HT1080 (cell line): ENCODE measurements around the gene STX8. TPM values are rescaled to one million over a fixed set of nuclear protein-coding genes. Genes with fewer than 3 reads are reported as not detected.
"Not testable (repeated sequence)": the region's sequence is repeated elsewhere in the genome, so short reads cannot be mapped to it uniquely, and the experiment has no call there.

Source experiments
- DNase-seq: peaks from one replicate; pipeline ENCODE4 v3.0.0-alpha.2; 2015; ENCODE audit warnings: low read depth
- total RNA-seq: library from RNA; depleted of rRNA; stranded (reverse); fragments of >200 nt; shearing (Covaris generic); gene quantifications from 2 replicates; pipeline ENCODE4 v1.2.3, GENCODE V29; 2014

The STX8 gene
- total RNA-seq, 1 experiment from 2014 or later: 32.7 TPM

GRCh38 chr17:9509236-9509816 is 66.3 kb downstream of the STX8 start:
- no peak for DNase-seq

DNA sequence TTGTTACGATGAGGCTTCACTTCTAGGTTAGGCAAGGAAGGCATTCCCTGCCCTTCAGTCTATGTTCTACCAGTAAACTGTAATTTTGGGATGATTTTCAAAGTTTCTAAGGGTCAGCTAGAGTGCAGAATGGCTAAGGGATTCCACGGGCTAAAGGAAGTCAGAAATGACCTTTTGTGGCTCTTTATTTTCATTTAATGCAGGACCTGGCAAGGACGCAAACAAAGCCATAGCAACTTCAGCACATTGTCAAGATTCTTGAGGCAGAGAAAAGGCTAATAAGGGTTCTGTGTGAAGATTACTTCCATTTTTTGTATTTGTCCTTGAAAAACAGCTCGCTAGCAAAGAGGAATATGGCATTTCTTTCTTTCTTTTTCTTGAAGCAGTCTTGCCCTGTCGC is 76.6 kb downstream of the STX8 start:
- no peak for DNase-seq

DNA sequence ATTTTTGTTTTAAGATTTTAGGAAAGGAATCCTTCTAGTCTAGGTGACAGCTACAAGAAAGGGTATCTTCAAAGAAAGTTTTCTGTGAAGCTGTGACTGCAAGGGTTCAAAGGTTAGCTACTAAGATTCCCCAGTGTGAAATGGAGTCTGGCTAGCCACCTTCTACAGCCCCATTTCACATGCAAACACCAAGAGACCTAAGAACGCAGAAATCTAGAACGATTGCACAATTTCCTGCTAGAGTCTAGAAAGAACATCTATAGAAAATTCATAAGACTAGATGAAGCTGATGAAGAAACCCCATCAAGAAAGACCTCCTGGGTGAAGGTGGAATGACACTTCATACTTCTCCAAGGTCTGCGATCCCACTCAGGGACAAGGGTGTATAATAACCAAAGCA is 77.1 kb downstream of the STX8 start:
- no peak for DNase-seq

- no peak for DNase-seq
Measured at GRCh38 chr17:9488556-9488955, 87.1 kb downstream of the STX8 start.

- DNase-seq: no peak
Measured at GRCh38 chr17:9487406-9487805, 88.2 kb downstream of the STX8 start.

GRCh38 chr17:9484789-9485188 is 90.8 kb downstream of the STX8 start:
- DNase-seq: peak; percentile 6

DNA sequence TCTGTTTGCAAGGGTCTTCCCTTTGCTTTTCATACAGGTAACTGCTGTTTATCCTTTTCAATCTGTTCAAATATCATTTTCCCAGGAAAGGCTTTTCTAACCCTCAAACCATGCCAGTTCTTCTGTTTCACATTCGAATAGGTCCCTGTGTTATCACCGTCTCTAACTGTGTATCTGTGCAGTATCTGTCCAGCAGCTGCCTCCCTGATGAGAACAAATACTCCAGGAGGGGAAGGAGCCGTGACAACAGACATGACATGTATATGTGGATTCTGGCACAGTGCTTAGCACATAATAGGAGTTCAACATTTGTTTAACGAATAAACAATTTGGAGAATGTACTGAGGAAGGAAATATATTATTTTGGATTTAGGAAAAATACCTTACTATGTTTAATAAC is 95.7 kb downstream of the STX8 start:
- DNase-seq: no peak

DNA sequence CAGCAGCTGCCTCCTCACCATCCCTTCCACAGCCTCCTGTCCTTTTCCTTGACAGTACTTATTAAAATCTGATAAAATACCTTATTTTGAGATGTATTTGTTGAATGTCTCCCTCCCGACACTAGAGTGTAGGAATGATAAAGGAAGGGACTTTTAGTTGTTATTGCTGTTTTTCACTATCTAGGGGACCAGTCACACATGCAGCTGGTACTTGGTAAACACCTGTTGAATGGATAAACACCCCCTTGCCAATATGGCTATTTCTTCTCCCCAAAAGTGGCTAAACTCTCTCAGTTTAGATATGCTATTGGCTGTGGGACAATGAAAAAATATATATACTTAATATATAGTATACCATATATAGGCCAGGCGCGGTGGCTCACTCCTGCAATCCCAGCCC is 96.7 kb downstream of the STX8 start:
- no peak for DNase-seq

DNA sequence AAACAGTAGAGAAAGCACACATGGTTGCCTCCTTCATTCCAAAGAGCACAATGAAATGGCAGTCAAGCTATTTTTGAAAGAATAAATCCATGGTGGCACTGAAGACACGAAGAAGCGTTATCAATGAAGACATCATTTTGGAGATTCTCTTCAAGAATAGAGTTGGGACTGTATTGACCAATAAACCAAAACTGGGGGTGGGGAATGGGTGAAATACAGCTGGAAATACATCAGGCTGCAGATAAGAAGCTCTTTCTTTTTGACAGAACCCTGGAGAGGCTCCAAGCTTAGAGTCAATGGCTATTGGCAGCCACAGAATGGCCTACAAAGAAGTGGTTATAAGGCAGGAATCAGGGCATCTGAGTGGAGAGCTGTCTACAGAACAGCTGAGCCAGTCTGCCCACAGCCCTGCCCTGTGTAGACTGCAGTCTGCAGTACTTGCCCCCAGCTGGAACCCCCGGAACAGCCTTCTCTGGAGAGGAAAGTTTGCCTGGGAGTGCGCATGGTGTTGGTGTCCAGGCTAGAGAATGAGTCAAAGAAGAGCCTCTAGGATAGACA is 100.4 kb downstream of the STX8 start:
- DNase-seq: no peak

- DNase-seq: peak; percentile 74
Measured at GRCh38 chr17:9473711-9474110, 101.9 kb downstream of the STX8 start.

GRCh38 chr17:9472541-9472940 is 103.1 kb downstream of the STX8 start:
- peak; percentile 53 for DNase-seq

GRCh38 chr17:9472094-9472493 is 103.5 kb downstream of the STX8 start:
- DNase-seq: no peak

GRCh38 chr17:9470171-9470570 is 105.4 kb downstream of the STX8 start:
- no peak for DNase-seq

DNA sequence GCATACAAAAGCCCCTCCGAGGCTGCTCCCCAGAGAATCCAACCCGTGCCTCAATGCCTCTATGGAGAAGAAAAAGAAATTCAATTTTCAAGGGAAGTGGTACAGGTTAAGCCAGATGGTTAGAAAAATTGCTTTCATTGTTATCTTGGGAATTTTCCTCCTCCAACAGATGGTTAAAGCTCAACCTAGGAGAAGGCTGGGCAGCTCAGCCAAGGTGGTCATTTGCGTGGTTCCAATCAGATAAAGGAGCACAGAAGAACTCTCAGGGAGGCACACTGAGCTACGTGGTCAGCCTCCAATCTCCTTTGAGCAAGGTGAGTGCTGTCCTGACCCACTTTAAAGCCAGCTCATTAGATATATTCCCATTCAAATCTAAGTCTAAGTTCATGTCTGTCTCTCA is 106.7 kb downstream of the STX8 start:
- DNase-seq: no peak

- DNase-seq: no peak
Measured at GRCh38 chr17:9468532-9468931, 107.1 kb downstream of the STX8 start.

GRCh38 chr17:9467518-9467917 is 108.1 kb downstream of the STX8 start:
- DNase-seq: no peak

DNA sequence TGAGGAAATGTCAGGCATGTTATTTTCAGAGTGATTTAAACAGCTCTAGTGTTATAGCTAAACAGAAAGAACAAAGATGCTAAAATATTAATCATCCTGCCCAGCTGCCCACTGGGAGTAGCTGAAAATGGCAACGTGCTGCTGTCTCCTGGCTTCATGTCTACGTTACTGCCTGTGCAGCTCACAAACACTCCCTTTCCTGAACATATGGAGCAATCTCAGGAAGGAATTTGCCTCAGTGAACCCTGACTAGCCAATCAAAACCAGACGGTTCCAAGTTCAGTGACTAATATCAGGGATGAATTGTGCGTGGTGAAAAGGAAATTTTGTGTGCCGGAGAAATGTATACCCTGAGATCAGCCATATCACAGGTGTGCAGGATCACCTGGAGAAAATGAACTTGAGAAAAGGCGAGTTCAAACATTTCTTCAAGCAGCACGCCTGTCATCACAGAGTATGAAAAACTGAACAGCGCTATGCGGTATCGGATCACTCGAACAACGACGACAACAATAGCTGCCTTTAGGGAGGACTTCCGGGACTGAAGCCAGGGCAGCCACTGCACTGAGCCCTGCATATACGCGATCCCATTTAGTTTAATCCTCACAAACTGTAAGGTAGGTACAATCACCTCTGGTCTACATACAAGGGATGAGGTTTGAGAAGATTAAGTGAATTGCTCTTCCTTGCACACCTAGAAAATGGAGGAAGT is 110.3 kb downstream of the STX8 start:
- no peak for DNase-seq

DNA sequence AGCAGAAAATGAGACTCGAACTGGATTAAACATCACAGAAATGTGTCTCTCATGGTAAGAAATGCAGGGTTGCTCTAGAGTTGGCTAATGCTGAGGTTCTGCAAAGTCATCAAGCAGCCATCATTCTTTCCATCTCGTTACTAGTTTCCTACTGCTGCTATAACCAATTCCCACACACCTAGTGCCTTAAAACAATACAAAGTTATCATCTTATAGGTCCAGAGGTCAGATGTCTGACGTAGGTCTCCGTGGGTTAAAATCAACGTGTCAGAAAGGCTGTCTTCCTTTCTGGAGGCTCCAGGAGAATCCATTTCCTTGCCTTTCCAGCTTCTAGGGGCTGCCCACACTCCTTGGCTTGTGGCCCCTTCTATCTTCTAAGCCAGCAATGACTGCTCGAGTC is 118.6 kb downstream of the STX8 start:
- DNase-seq: no peak

- DNase-seq: no peak
Measured at GRCh38 chr17:9456330-9456729, 119.3 kb downstream of the STX8 start.

DNA sequence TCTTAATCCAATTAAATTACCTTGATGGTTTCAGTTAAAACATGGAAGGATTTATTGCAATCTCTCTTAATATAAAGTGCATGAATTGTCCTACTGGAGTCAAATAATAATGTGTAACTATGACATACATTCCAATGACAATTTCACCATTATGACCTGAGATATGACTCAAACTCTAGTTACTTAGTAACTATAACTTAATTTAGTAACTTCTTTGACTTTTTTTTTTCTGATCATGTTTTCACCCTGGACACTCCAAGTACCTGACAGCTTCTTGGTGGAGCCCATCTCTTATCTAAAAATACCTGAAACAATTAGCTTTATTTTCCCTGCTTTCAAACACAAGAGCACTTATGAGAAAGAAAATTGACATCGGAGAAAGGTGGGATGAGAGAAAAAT is 123.7 kb downstream of the STX8 start:
- no peak for DNase-seq

DNA sequence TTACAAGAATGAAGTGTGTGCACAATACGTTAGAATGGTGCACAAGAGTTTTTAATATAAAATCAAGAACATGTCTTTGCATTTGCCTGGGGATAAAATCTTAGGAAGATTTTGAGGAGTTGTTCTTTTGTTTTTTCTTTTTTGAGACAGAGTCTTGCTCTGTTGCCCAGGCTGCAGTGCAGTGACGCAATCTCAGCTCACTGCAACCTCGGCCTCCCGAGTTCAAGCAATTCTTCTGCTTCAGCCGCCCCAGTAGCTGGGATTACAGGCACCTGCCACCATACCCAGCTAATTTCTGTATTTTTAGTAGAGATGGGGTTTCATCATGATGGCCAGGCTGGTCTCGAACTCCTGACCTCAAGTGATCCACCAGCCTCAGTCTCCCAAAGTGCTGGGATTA is 128.3 kb downstream of the STX8 start:
- not testable (repeated sequence) for DNase-seq

DNA sequence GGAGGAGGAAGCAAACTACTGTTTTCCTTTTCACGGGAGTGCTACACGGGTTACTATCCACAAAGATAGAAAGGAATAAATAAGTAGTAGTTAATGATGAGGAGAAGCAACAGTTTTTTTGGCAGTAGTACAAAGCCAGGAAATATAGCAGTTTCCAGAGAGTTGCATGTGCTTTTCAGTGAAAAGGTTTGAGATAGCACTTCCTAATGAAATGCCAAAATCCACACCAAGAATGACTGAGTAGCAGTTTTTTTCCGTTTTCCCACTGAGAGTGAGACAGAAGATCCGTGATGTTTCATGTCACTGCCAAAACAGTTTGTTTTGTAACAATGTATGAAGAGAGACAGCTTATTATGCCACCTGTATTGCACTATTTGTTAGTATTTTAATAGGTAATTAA is 129.1 kb downstream of the STX8 start:
- no peak for DNase-seq

DNA sequence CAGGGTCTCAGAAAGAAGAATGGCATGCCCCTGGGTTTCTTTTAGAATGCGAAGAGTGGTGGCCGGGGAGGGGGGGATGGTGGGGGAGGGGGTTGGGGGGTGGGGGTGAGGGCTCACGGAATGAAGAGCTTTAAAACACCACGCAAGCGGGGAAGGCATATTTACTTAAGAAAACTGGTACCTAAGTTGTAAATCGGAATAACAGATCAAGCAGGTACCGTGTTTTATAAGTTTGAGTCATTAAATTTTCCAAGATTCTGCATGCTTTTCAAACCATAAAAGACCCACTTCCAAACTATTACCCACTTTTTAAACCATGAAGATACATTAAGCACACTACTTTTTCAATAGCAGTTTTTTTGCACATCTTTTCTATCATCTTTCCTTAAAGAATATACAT is 130.2 kb downstream of the STX8 start:
- DNase-seq: no peak
